Loucy (cell line): ENCODE results near the gene MTG2.

ENCODE experiments used
- H2AFZ ChIP-seq: fragments of 200-600 bp; sonication (generic); 2 replicates; pipeline ENCODE4 v1.6.0; 2016; ENCODE audit warnings: antibody characterized with exemption, mild to moderate bottlenecking, low read length, moderate library complexity
- H3F3A ChIP-seq: fragments of 200-600 bp; 2 replicates; pipeline ENCODE4 v1.6.0; 2016; ENCODE audit warnings: antibody characterized with exemption, low read depth, mild to moderate bottlenecking
- H3K27me3 ChIP-seq: fragments of 200-600 bp; sonication (generic); 2 replicates; pipeline ENCODE4 v1.6.1; 2014; ENCODE audit warnings: low read length, mild to moderate bottlenecking; ENCODE audit not compliant: insufficient read depth, poor library complexity, severe bottlenecking
- H3K36me3 ChIP-seq: fragments of 200-600 bp; sonication (generic); 2 replicates; pipeline ENCODE4 v1.6.1; 2016; ENCODE audit warnings: low read length; ENCODE audit not compliant: insufficient read depth
- H3K4me1 ChIP-seq: fragments of 200-600 bp; sonication (generic); 2 replicates; pipeline ENCODE4 v1.5.1; 2014; ENCODE audit warnings: low read length, mild to moderate bottlenecking; ENCODE audit not compliant: insufficient read depth, poor library complexity, severe bottlenecking
- H3K4me2 ChIP-seq: fragments of 200-600 bp; sonication (generic); 2 replicates; pipeline ENCODE4 v1.6.0; 2014; ENCODE audit warnings: antibody characterized with exemption, low read length, low read depth, mild to moderate bottlenecking; ENCODE audit not compliant: poor library complexity, severe bottlenecking
- H3K4me3 ChIP-seq: fragments of 200-600 bp; sonication (generic); 2 replicates; pipeline ENCODE4 v1.5.1; 2014; ENCODE audit warnings: low read length, mild to moderate bottlenecking, mixed read lengths; ENCODE audit not compliant: poor library complexity, severe bottlenecking
- H3K79me2 ChIP-seq: fragments of 200-600 bp; sonication (generic); 2 replicates; pipeline ENCODE4 v1.6.1; 2014; ENCODE audit warnings: low read length; ENCODE audit not compliant: insufficient read depth
- H3K9ac ChIP-seq: fragments of 200-600 bp; sonication (generic); 2 replicates; pipeline ENCODE4 v1.6.0; 2014; ENCODE audit warnings: mild to moderate bottlenecking, low read depth, low read length, moderate library complexity; ENCODE audit not compliant: poor library complexity, severe bottlenecking
- H3K9me2 ChIP-seq: fragments of 200-600 bp; sonication (generic); replicated peaks from 2 replicates; pipeline ENCODE4 v1.6.1; 2016; ENCODE audit warnings: low read depth, low read length, mixed read lengths
- H3K9me3 ChIP-seq: fragments of 200-600 bp; sonication (generic); 2 replicates; pipeline ENCODE4 v1.6.1; 2014; ENCODE audit warnings: mild to moderate bottlenecking, antibody characterized with exemption, low read length, low read depth; ENCODE audit not compliant: insufficient read depth
- H4K20me1 ChIP-seq: fragments of 200-600 bp; sonication (generic); 2 replicates; pipeline ENCODE4 v1.6.0; 2014; ENCODE audit warnings: antibody characterized with exemption, low read length, mild to moderate bottlenecking; ENCODE audit not compliant: insufficient read depth, poor library complexity, severe bottlenecking
- EZH2phosphoT487 ChIP-seq: fragments of 200-600 bp; IDR thresholded peaks from 2 replicates; pipeline ENCODE4 v1.6.1; 2018; ENCODE audit warnings: antibody characterized with exemption, mild to moderate bottlenecking, moderate library complexity, borderline replicate concordance
- TF ChIP-seq, protein P1 (sequence below): fragments of 200-600 bp; sonication (generic); conservative IDR thresholded peaks from 2 replicates; pipeline ENCODE4 v1.5.1; 2014; ENCODE audit warnings: mild to moderate bottlenecking, antibody characterized with exemption, low read length

The MTG2 gene

DNA sequence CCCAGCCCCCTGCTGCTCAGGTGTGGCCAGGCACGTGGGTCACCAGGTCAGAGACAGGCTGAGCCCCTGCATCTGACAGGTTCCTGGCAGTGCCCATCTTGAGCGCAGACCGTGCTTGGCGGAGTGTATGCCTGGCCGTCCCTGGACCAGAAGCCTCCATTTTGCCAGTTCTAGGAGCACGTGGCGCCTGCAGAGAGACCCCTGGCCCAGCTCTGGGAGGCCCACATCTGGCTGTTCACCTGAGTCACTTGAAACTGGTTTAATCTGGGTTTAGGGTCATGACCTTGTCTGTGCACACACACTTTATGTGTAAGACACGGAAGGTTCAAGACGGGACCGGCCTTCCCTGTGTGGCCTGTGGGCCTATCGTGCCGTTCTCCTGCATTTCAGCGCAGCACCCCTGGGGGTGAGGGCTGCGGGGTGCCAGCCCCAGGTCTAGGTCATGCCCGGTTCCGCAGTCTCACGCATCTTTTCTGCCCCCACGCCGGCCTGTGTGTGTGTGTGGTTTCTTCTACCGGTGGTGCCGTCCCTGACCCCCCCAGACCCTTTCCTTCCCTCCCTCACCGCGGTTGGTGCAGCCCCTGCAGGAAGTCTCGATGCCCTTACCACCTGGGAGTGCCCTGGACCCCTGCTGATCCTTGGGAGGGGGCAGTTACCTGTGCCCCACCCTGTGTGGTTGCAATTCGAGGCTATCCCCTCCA is 25.3 kb upstream of the MTG2 start:
- Histone ChIP-seq H3K4me2 (no peak overlapping the region), H3K9me3 (no peaks in the 10 kb centered on the region), H4K20me1 (peaks cover 30% of the 10 kb centered on the region), H3K27me3 (no peaks in the 10 kb centered on the region), H3K9me2 (no peaks in the 10 kb centered on the region), H3K36me3 (peaks cover 56% of the 10 kb centered on the region; the same call in 1 of the 2 replicates), H3K79me2 (peaks cover 72% of the 10 kb centered on the region), H2AFZ (no peak overlapping the region), H3F3A (no peaks in the 10 kb centered on the region), H3K9ac (no peak overlapping the region), H3K4me1 (no peaks in the 10 kb centered on the region), H3K4me3 (no peak overlapping the region)
- TF ChIP-seq, protein P1, sequence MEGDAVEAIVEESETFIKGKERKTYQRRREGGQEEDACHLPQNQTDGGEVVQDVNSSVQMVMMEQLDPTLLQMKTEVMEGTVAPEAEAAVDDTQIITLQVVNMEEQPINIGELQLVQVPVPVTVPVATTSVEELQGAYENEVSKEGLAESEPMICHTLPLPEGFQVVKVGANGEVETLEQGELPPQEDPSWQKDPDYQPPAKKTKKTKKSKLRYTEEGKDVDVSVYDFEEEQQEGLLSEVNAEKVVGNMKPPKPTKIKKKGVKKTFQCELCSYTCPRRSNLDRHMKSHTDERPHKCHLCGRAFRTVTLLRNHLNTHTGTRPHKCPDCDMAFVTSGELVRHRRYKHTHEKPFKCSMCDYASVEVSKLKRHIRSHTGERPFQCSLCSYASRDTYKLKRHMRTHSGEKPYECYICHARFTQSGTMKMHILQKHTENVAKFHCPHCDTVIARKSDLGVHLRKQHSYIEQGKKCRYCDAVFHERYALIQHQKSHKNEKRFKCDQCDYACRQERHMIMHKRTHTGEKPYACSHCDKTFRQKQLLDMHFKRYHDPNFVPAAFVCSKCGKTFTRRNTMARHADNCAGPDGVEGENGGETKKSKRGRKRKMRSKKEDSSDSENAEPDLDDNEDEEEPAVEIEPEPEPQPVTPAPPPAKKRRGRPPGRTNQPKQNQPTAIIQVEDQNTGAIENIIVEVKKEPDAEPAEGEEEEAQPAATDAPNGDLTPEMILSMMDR, result no peak
- TF ChIP-seq EZH2phosphoT487, result no peak

DNA sequence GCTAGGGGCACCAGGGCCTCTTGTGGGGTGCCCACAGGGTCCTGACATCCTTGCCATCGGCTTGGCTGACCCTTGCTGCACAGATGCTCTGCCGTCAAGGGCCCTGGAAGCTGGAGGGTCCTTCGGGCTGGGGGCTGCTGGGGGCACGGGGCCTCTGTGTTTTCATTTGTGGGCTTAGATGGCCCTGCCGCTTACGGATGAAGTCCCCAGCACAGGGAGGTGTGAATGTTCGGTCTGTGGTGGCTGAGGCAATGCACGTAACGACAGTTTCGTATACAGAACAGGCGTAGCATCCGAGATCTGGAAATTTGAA is 24.8 kb upstream of the MTG2 start:
- H4K20me1 ChIP-seq, result peaks cover 27% of the 10 kb centered on the region

DNA sequence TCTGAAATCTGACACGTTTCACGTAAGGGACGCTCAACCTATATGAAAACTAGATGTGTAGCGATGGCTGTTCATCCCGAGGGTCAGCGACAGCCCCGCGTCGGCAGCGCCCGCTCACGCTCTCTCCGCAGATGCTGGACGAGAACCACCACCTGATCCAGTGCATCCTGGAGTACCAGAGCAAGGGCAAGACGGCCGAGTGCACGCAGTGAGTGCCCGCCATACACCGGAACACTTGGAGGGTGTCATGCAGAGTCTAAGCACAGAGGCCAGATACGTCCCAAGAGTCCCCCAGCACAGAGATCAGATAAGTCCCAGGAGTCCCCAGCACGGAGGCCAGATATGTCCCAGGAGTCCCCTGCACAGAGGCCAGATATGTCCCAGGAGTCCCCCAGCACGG is 24.3 kb upstream of the MTG2 start:
- Histone ChIP-seq H3K36me3 (peaks cover 54% of the 10 kb centered on the region; the same call in 1 of the 2 replicates), H3K27me3 (no peaks in the 10 kb centered on the region), H3K4me2 (no peak overlapping the region), H3K9ac (no peak overlapping the region), H3K4me3 (no peak overlapping the region), H2AFZ (no peak overlapping the region), H3K9me2 (no peaks in the 10 kb centered on the region), H3F3A (no peaks in the 10 kb centered on the region), H3K4me1 (no peaks in the 10 kb centered on the region), H4K20me1 (peaks cover 22% of the 10 kb centered on the region), H3K79me2 (peaks cover 62% of the 10 kb centered on the region), H3K9me3 (no peaks in the 10 kb centered on the region)
- TF ChIP-seq, protein P1, result no peak
- no peak for TF ChIP-seq EZH2phosphoT487

More for the DNA sequence above, 24.8 kb upstream of the MTG2 start:
- H3F3A ChIP-seq, result no peaks in the 10 kb centered on the region
- no peak overlapping the region for H3K4me3 ChIP-seq
- H3K4me1 ChIP-seq, result no peaks in the 10 kb centered on the region
- H3K79me2 ChIP-seq, result peaks cover 67% of the 10 kb centered on the region
- H3K9ac ChIP-seq, result no peak overlapping the region
- TF ChIP-seq EZH2phosphoT487, result no peak
- TF ChIP-seq, protein P1, result no peak
- H3K9me3 ChIP-seq, result no peaks in the 10 kb centered on the region
- no peak overlapping the region for H3K4me2 ChIP-seq
- H3K36me3 ChIP-seq, result peaks cover 56% of the 10 kb centered on the region; the same call in 1 of the 2 replicates
- no peaks in the 10 kb centered on the region for H3K27me3 ChIP-seq
- no peak overlapping the region for H2AFZ ChIP-seq
- no peaks in the 10 kb centered on the region for H3K9me2 ChIP-seq
